GM19395 (cell line): ENCODE measurements around the gene MOV10L1.
A peak's percentile ranks its signal among the peaks of the same experiment; 100 is the strongest.
"Not testable (repeated sequence)": the region's sequence is repeated elsewhere in the genome, so short reads cannot be mapped to it uniquely, and the experiment has no call there.

Source experiments
- ATAC-seq: cut with Tn5 transposase; IDR thresholded peaks from one replicate; pipeline ENCODE4 v1.9.1; 2021; ENCODE audit warnings: mild to moderate bottlenecking, moderate library complexity; ENCODE audit not compliant: unreplicated experiment

Gene MOV10L1

DNA sequence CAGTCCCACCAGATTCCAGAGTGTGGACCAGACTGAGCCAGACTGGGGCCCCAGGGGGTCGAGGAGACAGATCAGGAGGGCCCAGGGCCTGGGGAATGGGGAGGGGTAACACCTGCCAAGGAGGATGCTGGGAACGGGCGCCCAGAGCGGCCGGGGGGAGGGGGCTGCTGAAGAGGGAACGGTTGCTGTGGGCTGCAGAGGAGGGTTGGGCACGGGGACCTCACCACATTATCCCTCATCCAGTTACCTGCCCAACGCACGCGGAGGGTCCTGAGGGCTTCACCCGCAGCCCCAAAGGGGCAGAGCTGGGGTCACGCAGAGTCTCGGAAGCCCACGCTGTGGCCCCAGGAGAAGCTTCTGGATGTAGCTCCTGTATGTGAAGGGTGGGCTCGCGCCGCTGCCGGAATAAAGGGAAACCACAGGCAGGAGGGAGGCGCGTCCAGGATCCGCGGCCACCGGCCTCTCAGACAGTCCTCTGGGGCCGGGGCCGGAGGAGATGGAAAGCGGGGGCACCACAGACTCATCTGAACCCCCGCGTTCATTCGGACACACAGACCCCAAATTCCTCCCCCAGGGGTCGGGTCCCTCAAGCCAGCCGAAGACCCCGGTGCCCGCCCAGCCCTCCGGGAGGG, 110.1 kb downstream of the MOV10L1 start:
- ATAC-seq = peak; percentile 17

DNA sequence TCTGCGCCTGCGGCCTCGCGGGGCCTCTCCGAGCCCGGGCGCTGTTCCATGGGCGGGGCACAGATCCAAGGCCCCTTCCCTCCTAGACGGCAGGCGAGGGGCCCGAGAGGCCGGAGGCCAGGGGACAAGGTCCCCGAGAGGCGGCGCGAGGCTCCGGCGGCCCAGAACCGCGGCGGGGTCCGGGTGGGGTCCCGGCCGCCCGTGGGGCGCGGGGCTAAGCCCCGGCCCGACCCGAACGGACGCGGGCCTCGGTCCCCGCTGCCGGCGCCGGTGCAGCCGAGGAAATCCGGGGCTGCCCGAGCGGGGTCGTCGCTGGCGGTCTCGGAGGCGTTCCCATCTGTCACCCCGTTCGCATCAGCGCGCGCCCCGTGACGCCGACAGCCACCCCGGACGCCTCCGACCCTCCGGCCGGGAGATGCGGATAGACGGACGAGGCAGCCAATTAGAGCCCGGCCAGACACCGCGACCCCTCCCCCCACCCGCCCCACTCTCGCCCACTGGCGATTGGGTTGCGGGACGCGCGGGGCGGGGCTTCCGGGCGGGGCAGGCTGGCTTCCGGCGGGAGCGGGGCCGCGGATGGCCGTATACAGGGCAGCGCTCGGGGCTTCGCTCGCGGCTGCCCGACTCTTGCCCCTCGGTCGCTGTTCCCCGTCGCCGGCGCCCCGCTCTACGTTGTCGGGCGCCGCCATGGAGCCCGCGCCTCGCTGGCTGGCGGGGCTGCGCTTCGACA, 110.8 kb downstream of the MOV10L1 start, which contains the start of gene SELENOO:
Gene SELENOO, plus strand, starts transcription at position 551 of the 730 bp plus-strand sequence. Its CDS starts 26 bp downstream, at position 577.
- peak; percentile 70 for ATAC-seq

DNA sequence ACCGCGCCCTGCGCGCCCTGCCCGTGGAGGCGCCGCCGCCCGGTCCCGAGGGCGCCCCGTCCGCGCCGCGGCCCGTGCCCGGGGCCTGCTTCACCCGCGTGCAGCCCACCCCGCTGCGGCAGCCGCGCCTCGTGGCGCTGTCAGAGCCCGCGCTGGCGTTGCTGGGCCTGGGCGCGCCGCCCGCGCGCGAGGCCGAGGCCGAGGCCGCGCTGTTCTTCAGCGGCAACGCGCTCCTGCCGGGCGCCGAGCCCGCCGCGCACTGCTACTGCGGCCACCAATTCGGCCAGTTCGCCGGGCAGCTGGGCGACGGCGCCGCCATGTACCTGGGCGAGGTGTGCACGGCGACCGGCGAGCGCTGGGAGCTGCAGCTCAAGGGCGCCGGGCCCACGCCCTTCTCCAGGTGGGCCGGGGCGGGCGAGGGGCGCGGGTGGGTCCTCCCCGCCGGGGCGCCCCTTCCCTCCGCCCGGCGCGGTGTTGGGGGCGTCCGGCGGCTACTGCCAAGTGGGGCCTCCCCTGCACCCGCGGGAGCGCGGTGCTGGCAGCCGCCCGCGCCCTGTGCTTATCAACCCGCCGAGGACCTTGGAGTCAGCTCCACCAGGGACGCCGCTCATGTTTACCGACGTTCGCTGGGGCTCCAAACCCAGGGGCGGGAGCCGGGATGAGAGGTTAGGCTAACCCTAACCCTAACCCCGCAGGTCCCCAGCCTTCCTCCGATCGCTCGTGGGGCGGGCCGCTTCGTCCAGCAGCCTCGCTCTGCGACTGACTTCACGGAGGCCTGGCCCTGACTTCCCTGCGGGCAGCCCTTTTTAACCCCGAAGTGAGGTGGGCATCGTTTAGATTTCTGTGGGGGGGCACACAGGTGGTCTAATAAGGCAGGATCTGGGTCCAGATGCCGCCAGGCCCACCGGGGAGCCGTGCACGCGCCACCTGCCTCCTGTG, 111.7 kb downstream of the MOV10L1 start:
- ATAC-seq = peak; percentile 21

DNA sequence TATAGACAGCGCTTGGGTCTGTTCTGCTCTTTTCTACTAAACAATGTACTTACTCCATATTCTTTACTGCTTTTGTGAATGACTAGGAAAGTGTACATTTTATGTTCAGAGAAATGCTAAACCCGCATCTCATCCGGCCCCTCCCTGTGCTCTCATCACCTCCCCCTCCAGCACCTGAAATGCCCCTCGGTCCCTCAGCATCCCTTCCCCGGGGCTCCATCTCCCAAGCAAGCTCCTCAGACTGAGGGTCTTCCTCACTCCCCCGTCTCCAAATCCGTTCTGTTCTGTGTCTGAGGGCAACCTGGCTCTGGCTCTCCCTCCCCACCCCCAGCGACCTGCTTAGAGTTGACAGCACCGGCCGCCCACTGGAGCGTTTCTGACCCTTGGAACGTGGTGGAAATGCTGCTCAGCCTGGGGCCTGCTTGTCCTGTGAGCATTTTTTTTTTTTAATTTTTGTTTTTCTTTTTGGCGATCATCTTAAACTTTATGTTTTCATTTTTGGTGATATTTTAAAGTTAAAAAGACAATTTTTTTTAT, 112.4 kb downstream of the MOV10L1 start:
- no peak for ATAC-seq

DNA sequence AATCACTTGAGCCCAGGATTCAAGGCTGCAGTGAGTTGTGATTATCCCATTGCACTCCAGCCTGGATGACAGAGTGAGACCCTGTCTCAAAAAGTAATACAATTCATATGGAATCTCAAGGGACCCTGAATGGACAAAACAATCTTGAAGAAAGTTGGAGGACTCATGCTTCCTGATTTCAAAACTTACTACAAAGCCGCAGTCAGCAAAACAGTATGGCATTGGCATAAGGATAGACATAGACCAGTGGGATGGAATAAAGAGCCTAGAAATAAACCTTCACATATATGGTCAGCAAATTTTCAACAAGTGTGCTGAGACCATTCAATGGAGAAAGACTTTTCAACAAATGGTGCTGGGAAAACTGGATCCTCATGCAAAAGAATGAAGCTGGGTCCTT, 113.5 kb downstream of the MOV10L1 start:
- ATAC-seq = no peak

DNA sequence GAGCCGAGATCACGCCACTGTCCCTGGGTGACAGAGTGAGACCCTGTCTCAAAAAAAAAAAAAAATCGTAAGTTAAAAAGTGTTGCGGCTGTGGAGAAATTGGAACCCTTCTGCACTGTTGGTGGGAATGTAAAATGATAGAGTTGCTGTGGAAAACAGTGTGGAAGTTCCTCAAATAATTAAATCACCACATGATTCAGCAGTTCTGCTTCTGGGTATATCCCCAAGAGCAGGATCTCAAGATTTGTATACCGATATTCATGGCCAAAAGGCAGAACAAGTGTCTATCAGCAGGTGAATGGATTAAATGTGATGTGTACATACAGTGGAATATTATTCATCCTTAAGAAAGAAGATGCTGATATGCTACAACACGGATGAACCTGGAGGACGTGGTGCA, 114.8 kb downstream of the MOV10L1 start:
- ATAC-seq = no peak

DNA sequence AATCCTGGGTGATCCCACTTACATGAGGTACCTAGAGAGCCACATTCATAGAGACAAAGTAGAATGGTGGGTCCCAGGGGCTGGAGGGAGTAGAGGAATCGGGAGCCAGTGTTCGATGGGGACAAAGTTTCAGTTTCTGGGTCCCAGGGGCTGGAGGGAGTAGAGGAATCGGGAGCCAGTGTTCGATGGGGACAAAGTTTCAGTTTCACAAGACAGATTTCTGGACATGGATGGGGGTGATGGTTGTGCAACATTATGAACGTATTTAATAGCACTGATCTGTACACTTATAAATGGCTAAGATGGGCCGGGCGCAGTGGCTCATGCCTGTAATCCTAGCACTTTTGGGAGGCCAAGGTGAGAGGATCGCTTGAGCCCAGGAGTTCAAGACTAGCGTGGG, 115.2 kb downstream of the MOV10L1 start:
- not testable (repeated sequence) for ATAC-seq

DNA sequence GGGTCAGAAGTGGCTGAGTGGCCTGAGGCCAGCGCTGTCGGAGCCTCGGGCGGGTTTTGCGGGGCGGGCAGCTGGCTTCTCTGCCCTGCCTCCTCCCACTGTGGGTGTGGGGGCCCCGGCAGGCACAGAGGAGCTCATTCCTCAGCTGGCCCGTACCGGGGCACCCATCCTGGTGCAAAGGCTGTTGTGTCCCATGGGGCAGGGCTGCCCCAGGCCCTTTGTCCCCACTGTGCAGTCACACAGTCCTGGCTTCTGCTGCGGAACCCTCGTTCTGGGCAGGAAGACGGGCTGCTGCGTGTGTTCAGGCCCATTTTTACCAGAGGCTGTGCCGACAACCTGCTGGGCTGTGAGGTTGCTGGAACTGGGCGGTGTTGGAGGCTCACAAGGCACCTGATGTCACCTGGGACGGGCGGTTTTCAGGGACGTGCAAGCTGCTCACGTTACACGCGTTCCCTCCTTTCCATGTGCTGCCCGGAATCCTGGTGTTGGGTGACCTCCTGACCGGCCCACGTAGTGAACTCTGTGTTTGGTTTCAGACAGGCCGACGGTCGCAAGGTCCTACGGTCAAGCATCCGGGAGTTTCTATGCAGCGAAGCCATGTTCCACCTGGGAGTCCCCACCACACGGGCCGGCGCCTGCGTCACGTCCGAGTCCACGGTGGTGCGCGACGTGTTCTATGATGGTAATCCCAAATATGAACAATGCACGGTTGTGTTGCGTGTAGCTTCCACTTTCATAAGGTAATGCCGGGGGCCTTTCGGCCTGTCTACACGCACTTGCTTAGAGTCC, 116.2 kb downstream of the MOV10L1 start:
- ATAC-seq = no peak

DNA sequence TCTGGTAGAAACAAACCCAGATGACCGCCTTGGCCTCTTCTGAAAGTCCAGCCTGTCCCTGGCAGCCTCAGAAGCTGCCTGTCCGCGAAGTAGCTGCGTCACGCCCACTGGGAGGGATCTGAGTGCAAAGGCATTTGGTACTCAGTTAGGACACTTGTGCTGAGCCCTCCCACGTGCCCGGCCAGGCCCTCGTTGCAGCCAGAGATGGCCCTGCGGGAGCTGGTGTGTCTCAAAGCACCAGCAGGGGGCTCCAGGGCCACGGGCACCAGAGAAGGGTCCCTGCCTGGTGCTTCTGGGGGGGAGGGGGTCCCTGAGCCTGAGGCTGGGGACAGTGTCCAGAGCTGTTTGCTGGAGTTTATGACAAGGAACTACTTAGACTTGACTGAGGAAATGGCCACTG, 116.8 kb downstream of the MOV10L1 start:
- ATAC-seq = no peak

DNA sequence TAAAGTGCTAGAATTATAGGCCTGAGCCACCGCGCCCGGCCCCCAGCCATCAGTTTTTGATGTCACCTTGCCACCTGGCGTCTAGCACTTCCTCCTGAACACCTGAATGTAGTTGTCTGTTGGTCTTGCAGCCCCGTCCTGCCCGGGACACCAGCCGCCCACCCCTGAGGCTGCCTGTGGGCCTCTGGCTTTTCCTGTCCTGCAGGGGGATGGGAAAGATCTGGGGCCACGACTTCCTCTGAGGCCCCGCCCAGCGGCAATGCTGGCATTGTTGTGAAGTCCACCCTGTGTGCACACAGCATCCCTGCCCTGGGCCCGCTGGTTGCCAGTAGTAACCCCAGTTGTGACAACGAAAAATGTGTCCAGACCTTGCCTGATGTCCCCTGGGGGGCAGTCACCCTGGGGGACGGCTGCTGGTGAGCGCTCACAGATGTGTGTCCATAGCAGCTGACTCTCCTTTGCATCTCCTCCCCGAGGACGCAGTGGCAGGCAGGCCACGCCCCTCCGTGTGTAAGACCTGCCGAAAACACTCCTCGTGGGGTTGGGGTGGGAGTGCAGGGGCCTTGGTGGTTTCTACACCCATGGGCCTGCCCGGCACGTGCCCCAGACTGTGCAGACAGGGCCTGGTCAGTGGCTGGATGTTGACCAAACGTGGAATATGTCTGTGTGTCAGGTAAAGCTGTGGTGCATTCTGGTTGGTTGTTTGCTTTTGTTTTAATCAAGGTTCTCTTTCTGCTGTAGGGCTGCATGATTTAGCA, 117.8 kb downstream of the MOV10L1 start:
- no peak for ATAC-seq

DNA sequence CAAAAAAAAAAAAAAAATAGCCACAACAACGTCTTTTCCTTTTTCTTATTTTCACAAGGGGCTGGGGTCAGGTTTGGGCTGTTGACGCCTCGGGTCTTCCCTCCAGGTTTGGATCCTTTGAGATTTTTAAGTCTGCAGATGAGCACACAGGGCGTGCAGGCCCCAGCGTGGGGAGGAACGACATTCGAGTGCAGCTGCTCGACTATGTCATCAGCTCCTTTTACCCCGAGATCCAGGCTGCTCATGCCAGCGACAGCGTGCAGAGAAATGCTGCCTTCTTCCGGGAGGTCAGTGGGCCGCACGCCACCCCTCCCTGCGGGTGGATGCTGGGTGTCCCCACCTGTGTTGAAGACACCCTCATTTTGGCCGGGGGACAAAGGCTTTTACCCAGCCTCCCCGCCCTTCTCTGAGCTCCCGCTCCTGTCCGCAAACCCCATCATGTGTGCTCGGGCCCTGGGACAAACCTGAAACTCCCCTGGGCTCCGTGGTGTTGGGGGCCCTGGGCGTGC, 118.7 kb downstream of the MOV10L1 start:
- ATAC-seq = no peak

DNA sequence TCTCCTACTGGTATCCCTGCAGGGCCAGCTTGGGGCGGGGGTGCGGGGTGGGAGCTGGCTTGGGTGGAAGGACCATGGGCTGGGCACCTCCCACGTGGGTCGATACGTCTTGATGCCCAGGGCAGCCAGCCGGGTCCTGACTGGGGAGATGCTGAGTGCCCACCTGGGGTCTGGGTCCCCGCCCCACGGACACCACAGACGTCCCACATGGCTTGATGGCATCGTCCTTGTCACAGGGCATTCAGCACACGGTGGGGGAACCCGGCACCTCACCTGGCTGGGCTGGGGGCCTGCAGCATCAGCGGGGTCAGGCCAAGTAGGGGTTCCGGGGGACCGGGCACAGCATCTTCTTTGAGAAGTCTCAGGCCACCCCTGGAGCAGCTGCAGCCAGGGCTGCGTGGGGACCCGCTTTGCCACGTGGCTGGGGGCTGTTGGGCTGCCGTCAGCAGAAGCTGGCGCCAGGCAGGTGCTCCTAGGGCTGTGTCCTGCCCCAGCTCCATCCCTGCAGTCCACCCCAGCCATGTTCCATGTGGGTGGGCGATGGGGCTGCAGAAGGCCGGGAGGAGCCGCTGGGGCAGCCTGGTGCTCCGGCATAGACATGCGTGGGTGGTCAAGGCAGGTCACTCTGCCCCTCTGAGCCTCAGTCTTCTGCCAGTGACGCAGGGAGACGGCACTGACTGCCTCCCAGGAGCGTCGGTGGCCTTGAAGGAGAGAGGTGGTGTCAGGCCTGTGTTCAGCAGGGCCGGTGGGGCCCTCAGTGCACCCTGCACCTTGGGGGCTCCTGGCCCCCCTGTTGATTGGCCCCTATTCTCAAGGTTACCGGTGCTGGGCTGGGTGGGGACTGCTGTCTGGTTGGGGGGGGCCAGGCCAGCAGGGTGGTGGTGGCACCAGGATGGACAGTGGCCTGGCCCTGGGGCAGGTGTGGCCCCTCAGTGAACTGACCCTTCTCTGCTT, 119.4 kb downstream of the MOV10L1 start:
- no peak for ATAC-seq

DNA sequence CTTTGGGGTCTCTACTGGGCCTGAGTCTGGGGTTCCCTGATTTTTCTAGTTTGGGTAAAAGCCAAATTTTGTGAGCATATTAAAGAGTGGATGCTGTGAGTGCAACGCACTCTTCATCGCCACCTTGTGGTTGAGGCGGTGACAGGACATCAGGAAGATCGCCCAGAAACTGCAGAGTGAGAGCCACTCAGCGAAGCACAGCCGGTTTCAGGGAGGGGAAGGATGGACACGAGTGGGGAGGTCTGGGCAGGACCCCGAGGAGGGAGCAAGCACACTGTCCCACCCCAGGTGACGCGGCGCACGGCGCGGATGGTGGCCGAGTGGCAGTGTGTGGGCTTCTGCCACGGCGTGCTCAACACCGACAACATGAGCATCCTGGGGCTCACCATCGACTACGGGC, 120.1 kb downstream of the MOV10L1 start:
- no peak for ATAC-seq

DNA sequence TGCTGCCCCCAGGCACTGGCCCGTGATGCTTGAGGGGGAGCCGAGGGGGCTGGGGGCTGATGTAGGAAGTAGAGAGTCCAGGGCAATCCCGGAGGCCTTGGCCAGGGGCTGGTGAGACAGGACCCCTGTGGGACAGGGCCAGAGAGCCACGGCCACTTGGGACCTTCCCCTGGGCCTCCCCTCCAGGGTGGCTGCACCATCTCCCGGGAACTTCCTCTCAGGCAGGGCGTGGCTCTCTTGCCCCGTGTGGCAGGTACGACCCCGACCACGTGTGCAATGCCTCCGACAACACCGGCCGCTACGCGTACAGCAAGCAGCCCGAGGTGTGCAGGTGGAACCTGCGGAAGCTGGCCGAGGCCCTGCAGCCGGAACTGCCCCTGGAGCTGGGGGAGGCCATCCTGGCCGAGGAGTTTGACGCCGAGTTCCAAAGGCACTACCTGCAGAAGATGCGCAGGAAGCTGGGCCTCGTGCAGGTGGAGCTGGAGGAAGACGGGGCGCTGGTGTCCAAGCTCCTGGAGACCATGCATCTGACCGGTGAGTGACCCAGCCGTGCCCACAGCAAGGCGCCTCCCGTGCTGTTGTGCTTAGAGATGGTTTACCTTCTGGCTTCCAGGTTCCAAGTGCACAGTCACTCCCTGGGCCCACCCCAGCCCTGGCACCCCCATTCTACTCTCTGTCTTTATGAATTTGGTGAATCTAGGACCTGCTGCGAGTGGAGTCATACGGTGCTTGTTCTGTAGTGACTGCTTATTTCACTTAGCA, 120.8 kb downstream of the MOV10L1 start:
- no peak for ATAC-seq

DNA sequence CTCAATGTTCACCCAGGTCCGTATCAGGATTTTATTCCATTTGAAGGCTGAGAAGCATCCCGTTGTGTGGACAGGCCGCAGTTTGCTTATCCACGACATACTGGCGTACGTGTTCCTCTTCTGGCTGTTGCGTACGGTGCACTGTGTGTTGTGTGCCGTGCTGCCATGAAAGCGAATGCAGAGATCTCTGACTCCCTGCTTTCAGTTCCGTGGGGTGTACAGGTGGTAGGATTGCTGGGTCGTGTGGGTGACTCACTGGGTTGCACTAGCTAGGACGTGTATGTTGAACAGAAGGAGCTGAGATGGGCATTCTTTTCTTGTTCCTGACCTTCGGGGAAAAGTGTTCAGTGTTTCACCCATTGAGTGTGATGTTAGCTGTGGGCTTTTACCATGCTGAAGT, 121.3 kb downstream of the MOV10L1 start:
- ATAC-seq = no peak
